Prostate gland (tissue), 2 donors: ENCODE results near the gene NUP210. TPM values are rescaled to one million over a fixed set of nuclear protein-coding genes. Genes with fewer than 3 reads are reported as not detected.

Experiments used
- DNase-seq: peaks from one replicate; pipeline ENCODE4 v3.0.0-alpha.2; 2019; ENCODE audit warnings: low spot score
- H3K27ac ChIP-seq, 2 donors: fragments of 200-600 bp; sonication (generic); 2 replicates each; pipeline ENCODE4 v1.5.1; 2017 to 2019
- H3K27me3 ChIP-seq: fragments of 200-600 bp; sonication (generic); replicated peaks from 2 replicates; pipeline ENCODE4 v1.5.1; 2019; ENCODE audit not compliant: insufficient read depth
- H3K36me3 ChIP-seq, 2 donors: fragments of 200-600 bp; sonication (generic); 1 replicate in 1 of 2; 2 replicates in 1 of 2; pipeline versions ENCODE4 v1.5.1 to v1.8.1; 2017 to 2019
- H3K4me1 ChIP-seq: fragments of 200-600 bp; sonication (generic); replicated peaks from 2 replicates; pipeline ENCODE4 v1.5.1; 2019
- H3K4me3 ChIP-seq, 2 donors: fragments of 200-600 bp; sonication (generic); 2 replicates each; pipeline ENCODE4 v1.5.1; 2017 to 2019
- H3K9me3 ChIP-seq: fragments of 200-600 bp; sonication (generic); 2 replicates; pipeline ENCODE4 v1.5.1; 2017
- POLR2A ChIP-seq: fragments of 450-650 bp; IDR thresholded peaks from one replicate; pipeline ENCODE4 v1.6.1; 2016; ENCODE audit warnings: antibody characterized with exemption, mild to moderate bottlenecking
- POLR2AphosphoS5 ChIP-seq: sonication (generic); formaldehyde crosslinking; IDR thresholded peaks from one replicate; pipeline ENCODE4 v1.6.1; 2017; ENCODE audit warnings: antibody characterized with exemption
- WGBS: methylation state at CpG from one replicate; pipeline ENCODE4 v1.1.5; 2018; 5-methylcytosine and 5-hydroxymethylcytosine counted together
- intact Hi-C: fragments of 100-400 bp; cut with DNase I; formaldehyde crosslinking; loops from one replicate; pipeline ENCODE4 v1.14.2; 2022
- total RNA-seq, 2 donors: library from RNA; depleted of rRNA; stranded (reverse); fragments of >200 nt; gene quantifications; one replicate each; pipeline ENCODE4 v1.1.0, GENCODE V29; 2016
- TF ChIP-seq, protein P1 (sequence below), 4 experiments: fragments of 200-600 bp in 2 of 4; fragments of 450-650 bp in 2 of 4; sonication (generic) in 2 of 4; IDR thresholded peaks; 1 replicate in 3 of 4; 2 replicates in 1 of 4; pipeline ENCODE4 v1.5.1; 2016 to 2019; ENCODE audit warnings: antibody characterized with exemption in 4 of 4, mild to moderate bottlenecking in 2 of 4, moderate library complexity in 2 of 4

The NUP210 gene
- total RNA-seq, 2 donors from 2014 or later = 10.6 to 31.2 TPM

DNA sequence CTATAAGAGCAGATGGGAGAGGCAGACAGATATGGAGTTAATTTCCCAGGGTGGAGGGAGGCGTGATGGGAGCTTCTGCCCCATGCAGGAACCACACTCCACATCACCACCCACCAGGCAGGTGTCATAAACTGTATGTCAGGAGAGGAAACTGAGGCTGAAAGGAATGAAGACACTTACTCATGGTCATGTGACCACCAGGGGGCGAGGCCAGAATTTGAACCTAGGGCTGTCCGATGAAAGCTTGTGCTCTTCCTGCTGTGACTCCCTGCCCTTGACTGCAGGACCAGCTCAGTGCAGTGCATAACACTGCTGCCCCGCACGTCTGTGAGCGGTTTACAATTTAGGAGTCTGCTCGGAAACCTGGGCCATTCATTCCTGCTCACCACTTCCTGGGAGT lies 28.8 kb downstream of the NUP210 start:
- WGBS = 82% methylated on average over 7 of the region's 7 CpGs
- H3K36me3 ChIP-seq = no peaks in the 10 kb centered on the region

GRCh38 chr3:13389378-13389777 lies 30.7 kb downstream of the NUP210 start:
- WGBS = 61% methylated on average over 7 of the region's 7 CpGs
- no peaks in the 10 kb centered on the region for H3K9me3 ChIP-seq

More for the DNA sequence above, 28.8 kb downstream of the NUP210 start:
- no peaks in the 10 kb centered on the region for H3K4me1 ChIP-seq
- no peaks in the 10 kb centered on the region for H3K27me3 ChIP-seq
- intact Hi-C loops = no loop called here
- no peaks in the 10 kb centered on the region for H3K9me3 ChIP-seq
- H3K27ac ChIP-seq = no peak overlapping the region
- no peak for DNase-seq
- H3K4me3 ChIP-seq = no peak overlapping the region
- TF ChIP-seq, protein P1, sequence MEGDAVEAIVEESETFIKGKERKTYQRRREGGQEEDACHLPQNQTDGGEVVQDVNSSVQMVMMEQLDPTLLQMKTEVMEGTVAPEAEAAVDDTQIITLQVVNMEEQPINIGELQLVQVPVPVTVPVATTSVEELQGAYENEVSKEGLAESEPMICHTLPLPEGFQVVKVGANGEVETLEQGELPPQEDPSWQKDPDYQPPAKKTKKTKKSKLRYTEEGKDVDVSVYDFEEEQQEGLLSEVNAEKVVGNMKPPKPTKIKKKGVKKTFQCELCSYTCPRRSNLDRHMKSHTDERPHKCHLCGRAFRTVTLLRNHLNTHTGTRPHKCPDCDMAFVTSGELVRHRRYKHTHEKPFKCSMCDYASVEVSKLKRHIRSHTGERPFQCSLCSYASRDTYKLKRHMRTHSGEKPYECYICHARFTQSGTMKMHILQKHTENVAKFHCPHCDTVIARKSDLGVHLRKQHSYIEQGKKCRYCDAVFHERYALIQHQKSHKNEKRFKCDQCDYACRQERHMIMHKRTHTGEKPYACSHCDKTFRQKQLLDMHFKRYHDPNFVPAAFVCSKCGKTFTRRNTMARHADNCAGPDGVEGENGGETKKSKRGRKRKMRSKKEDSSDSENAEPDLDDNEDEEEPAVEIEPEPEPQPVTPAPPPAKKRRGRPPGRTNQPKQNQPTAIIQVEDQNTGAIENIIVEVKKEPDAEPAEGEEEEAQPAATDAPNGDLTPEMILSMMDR (IDR thresholded peaks at IDR 0.05) = peak in 1 of 4 experiments; percentile 9
- TF ChIP-seq POLR2A = no peak
- no peak for TF ChIP-seq POLR2AphosphoS5

GRCh38 chr3:13388816-13389215 lies 31.3 kb downstream of the NUP210 start:
- Histone ChIP-seq H3K9me3 (no peaks in the 10 kb centered on the region), H3K4me1 (no peaks in the 10 kb centered on the region), H3K27ac (no peak overlapping the region), H3K4me3 (no peak overlapping the region), H3K36me3 (peaks cover 0 to 4% of the 10 kb centered on the region in 2 donors), H3K27me3 (no peaks in the 10 kb centered on the region)
- 95% methylated on average over 13 of the region's 13 CpGs for WGBS
- no peak for TF ChIP-seq POLR2A
- no peak for TF ChIP-seq POLR2AphosphoS5
- no peak for DNase-seq
- intact Hi-C loops = no loop called here

More at GRCh38 chr3:13389378-13389777, 30.7 kb downstream of the NUP210 start:
- no peak for TF ChIP-seq POLR2AphosphoS5
- no peak for TF ChIP-seq POLR2A
- TF ChIP-seq, protein P1 (IDR thresholded peaks at IDR 0.05) = no peak
- Histone ChIP-seq H3K4me1 (no peaks in the 10 kb centered on the region), H3K4me3 (no peak overlapping the region), H3K27me3 (no peaks in the 10 kb centered on the region), H3K27ac (no peak overlapping the region), H3K36me3 (peaks cover 0 to 4% of the 10 kb centered on the region in 2 donors)
- intact Hi-C loops = no loop called here
- DNase-seq = no peak

DNA sequence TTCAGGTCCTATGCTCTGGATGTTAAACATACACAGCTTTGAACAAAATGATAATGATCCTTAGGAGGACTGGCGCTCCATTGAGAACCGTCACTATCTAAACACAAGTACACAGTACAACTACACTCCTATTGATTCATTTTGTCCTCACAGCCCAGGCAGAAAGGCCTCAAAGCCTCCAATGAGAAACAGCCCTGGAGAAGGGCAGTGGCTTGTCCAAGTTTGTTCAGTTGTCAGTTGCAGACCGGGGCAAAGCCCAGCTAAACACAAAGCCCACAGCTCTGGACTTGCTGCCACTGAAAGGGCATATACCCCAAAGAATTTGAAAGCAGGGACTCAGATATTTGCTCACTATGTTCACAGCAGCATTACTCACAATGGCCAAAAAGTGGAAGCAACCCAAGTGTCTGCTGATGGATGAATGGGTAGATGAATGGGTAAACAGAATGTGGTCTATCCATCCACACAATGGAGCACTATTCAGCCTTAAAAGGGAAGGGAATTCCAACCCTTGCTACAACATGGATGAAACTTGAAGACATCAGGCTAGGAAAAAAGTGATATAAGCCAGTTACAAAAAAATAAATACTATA lies 34.7 kb downstream of the NUP210 start:
- TF ChIP-seq POLR2AphosphoS5 = no peak
- TF ChIP-seq, protein P1 (IDR thresholded peaks at IDR 0.05) = no peak
- no peak for TF ChIP-seq POLR2A
- no peaks in the 10 kb centered on the region for H3K27me3 ChIP-seq
- DNase-seq = no peak
- no peak overlapping the region for H3K4me3 ChIP-seq
- H3K36me3 ChIP-seq = peaks cover 0 to 4% of the 10 kb centered on the region in 2 donors
- H3K4me1 ChIP-seq = no peaks in the 10 kb centered on the region
- intact Hi-C loops = no loop called here
- 57% methylated on average over 3 of the region's 3 CpGs for WGBS
- H3K27ac ChIP-seq = no peak overlapping the region
- no peaks in the 10 kb centered on the region for H3K9me3 ChIP-seq

GRCh38 chr3:13380971-13381370 lies 39.2 kb downstream of the NUP210 start:
- Histone ChIP-seq H3K9me3 (no peaks in the 10 kb centered on the region), H3K4me1 (no peaks in the 10 kb centered on the region), H3K27me3 (no peaks in the 10 kb centered on the region), H3K36me3 (peaks cover 0 to 2% of the 10 kb centered on the region in 2 donors), H3K27ac (no peak overlapping the region), H3K4me3 (no peak overlapping the region)
- no peak for DNase-seq
- no peak for TF ChIP-seq POLR2AphosphoS5
- no peak for TF ChIP-seq POLR2A
- TF ChIP-seq, protein P1 (IDR thresholded peaks at IDR 0.05) = no peak
- intact Hi-C loops = no loop called here
